ENCODE measurements around the gene C3orf52.

DNA sequence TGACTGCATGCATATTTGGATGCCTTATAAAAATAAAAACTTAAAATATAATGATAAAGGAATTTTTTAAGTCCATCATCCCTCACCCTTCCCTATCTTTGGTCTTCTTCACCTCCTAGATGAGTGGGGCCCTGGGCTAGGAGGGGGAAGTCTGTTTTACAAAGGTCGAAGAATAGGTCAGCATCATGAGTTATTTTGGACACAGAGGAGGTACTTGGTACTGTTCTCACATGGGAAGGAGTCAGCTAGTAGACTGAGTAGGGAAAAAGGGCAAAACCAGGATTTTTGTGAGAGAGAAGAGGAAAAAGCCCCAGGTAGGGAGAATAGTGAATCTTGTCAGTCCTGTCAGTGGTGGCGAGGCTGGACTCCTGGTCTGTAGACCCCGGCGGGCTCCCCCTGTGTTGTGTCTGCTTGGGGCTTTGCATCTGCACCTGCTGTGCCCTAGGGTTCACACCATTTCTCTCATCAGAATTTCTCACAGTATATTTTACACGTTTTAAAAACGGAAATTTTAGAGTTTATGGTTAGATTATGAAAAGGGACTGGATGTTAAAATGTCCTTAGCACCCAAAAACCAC, 29.7 kb downstream of the C3orf52 start:
- no peak for TF ChIP-seq CTCF (IDR thresholded peaks at IDR 0.05; ENCODE audit: low read depth, low read length)
- TF ChIP-seq POLR2A (IDR thresholded peaks at IDR 0.05; ENCODE audit: extremely low read depth, insufficient read length): no peak
- TF ChIP-seq, protein P1, sequence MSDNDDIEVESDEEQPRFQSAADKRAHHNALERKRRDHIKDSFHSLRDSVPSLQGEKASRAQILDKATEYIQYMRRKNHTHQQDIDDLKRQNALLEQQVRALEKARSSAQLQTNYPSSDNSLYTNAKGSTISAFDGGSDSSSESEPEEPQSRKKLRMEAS (IDR thresholded peaks at IDR 0.05; ENCODE audit: low read depth, low read length): no peak
- TF ChIP-seq MYC (IDR thresholded peaks at IDR 0.05; ENCODE audit: low read depth, low read length): no peak

Data from NB4 (cell line).